Astrocyte (in vitro differentiated cells and primary cell): ENCODE data around the gene PTPRC. TPM values are rescaled to one million over a fixed set of nuclear protein-coding genes. Genes with fewer than 3 reads are reported as not detected.

Source experiments
- DNase-seq: peaks from one replicate; pipeline ENCODE4 v3.0.0-alpha.2; 2010; ENCODE audit warnings: low read depth
- FAIRE-seq: peaks from 2 replicates; lab custom pipeline; 2011; peaks lifted over from hg19 to GRCh38; lab: Jason Lieb, UNC
- H2AFZ ChIP-seq: 2 replicates; pipeline ENCODE4 v1.6.0; 2012; ENCODE audit warnings: low read depth, low read length, inconsistent platforms
- H3K27ac ChIP-seq: 2 replicates; pipeline ENCODE4 v1.5.1; 2011; ENCODE audit warnings: low read depth, low read length, inconsistent platforms
- H3K27me3 ChIP-seq: 2 replicates; pipeline ENCODE4 v1.6.0; 2011; ENCODE audit warnings: low read length, inconsistent platforms; ENCODE audit not compliant: insufficient read depth
- H3K36me3 ChIP-seq: 2 replicates; pipeline ENCODE4 v1.5.1; 2011; ENCODE audit warnings: low read length, inconsistent platforms; ENCODE audit not compliant: insufficient read depth
- H3K4me1 ChIP-seq: 2 replicates; pipeline ENCODE4 v1.5.1; 2011; ENCODE audit warnings: low read length, inconsistent platforms; ENCODE audit not compliant: insufficient read depth
- H3K4me2 ChIP-seq: 2 replicates; pipeline ENCODE4 v1.6.0; 2012; ENCODE audit warnings: low read length, inconsistent platforms
- H3K4me3 ChIP-seq: 2 replicates; pipeline ENCODE4 v1.5.1; 2011; ENCODE audit warnings: low read depth, mild to moderate bottlenecking, low read length, inconsistent platforms; ENCODE audit not compliant: insufficient read depth
- H3K79me2 ChIP-seq: 2 replicates; pipeline ENCODE4 v1.6.0; 2012; ENCODE audit warnings: mild to moderate bottlenecking, low read length, inconsistent platforms; ENCODE audit not compliant: insufficient read depth
- H3K9ac ChIP-seq: 2 replicates; pipeline ENCODE4 v1.6.0; 2012; ENCODE audit warnings: mild to moderate bottlenecking, low read length, inconsistent platforms
- H3K9me3 ChIP-seq: 2 replicates; pipeline ENCODE4 v1.5.1; 2012; ENCODE audit warnings: low read depth, mild to moderate bottlenecking, low read length, inconsistent platforms; ENCODE audit not compliant: insufficient read depth
- H4K20me1 ChIP-seq: 2 replicates; pipeline ENCODE4 v1.6.0; 2012; ENCODE audit warnings: low read length, inconsistent platforms; ENCODE audit not compliant: insufficient read depth
- H3K27ac Mint-ChIP-seq: one replicate; pipeline ENCODE4 v1.8.0; 2021; ENCODE audit warnings: mild to moderate bottlenecking, mixed read lengths; ENCODE audit not compliant: unreplicated experiment
- H3K27me3 Mint-ChIP-seq: one replicate; pipeline ENCODE4 v1.8.0; 2021; ENCODE audit warnings: low read depth, mixed read lengths; ENCODE audit not compliant: unreplicated experiment
- H3K36me3 Mint-ChIP-seq: one replicate; pipeline ENCODE4 v1.8.0; 2021; ENCODE audit warnings: low read depth, mixed read lengths; ENCODE audit not compliant: unreplicated experiment
- H3K4me1 Mint-ChIP-seq: one replicate; pipeline ENCODE4 v1.8.0; 2021; ENCODE audit warnings: low read depth, mixed read lengths; ENCODE audit not compliant: unreplicated experiment
- H3K4me3 Mint-ChIP-seq: one replicate; pipeline ENCODE4 v1.8.0; 2021; ENCODE audit warnings: mild to moderate bottlenecking, moderate library complexity, mixed read lengths; ENCODE audit not compliant: unreplicated experiment
- H3K9me3 Mint-ChIP-seq: one replicate; pipeline ENCODE4 v1.8.0; 2021; ENCODE audit warnings: mild to moderate bottlenecking, mixed read lengths; ENCODE audit not compliant: unreplicated experiment
- EZH2 ChIP-seq: IDR thresholded peaks from 2 replicates; pipeline ENCODE4 v1.6.1; 2012; ENCODE audit warnings: mild to moderate bottlenecking, low read length, inconsistent platforms; ENCODE audit not compliant: insufficient read depth
- total RNA-seq: library from RNA; stranded (reverse); gene quantifications from 2 replicates; pipeline ENCODE4 v1.2.1, GENCODE V29; 2021
- TF ChIP-seq, protein P1 (sequence below): IDR thresholded peaks from 2 replicates; pipeline ENCODE4 v1.5.1; 2011; ENCODE audit warnings: low read depth, mild to moderate bottlenecking, inconsistent platforms, low read length, moderate library complexity; ENCODE audit not compliant: insufficient read depth

Gene PTPRC
- total RNA-seq, 1 donor from 2014 or later, result 0.20 TPM

- peaks cover 16% of the 10 kb centered on the region for H3K4me1 Mint-ChIP-seq
- Histone ChIP-seq H3K27me3 (no peaks in the 10 kb centered on the region), H3K27ac (no peak overlapping the region), H4K20me1 (no peaks in the 10 kb centered on the region), H3K79me2 (no peaks in the 10 kb centered on the region), H3K4me1 (no peaks in the 10 kb centered on the region), H3K4me3 (no peak overlapping the region), H3K9me3 (no peaks in the 10 kb centered on the region), H3K9ac (no peak overlapping the region), H3K4me2 (no peak overlapping the region), H2AFZ (no peak overlapping the region), H3K36me3 (no peaks in the 10 kb centered on the region)
- no peak overlapping the region for H3K27ac Mint-ChIP-seq
- DNase-seq (no peak), FAIRE-seq (peak; percentile 58)
- H3K36me3 Mint-ChIP-seq, result no peaks in the 10 kb centered on the region
- H3K27me3 Mint-ChIP-seq, result peaks cover 3% of the 10 kb centered on the region
- H3K4me3 Mint-ChIP-seq, result no peak overlapping the region
- no peak for TF ChIP-seq EZH2
- TF ChIP-seq, protein P1, sequence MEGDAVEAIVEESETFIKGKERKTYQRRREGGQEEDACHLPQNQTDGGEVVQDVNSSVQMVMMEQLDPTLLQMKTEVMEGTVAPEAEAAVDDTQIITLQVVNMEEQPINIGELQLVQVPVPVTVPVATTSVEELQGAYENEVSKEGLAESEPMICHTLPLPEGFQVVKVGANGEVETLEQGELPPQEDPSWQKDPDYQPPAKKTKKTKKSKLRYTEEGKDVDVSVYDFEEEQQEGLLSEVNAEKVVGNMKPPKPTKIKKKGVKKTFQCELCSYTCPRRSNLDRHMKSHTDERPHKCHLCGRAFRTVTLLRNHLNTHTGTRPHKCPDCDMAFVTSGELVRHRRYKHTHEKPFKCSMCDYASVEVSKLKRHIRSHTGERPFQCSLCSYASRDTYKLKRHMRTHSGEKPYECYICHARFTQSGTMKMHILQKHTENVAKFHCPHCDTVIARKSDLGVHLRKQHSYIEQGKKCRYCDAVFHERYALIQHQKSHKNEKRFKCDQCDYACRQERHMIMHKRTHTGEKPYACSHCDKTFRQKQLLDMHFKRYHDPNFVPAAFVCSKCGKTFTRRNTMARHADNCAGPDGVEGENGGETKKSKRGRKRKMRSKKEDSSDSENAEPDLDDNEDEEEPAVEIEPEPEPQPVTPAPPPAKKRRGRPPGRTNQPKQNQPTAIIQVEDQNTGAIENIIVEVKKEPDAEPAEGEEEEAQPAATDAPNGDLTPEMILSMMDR, result no peak
- H3K9me3 Mint-ChIP-seq, result no peaks in the 10 kb centered on the region
These were observed 62.4 kb downstream of the PTPRC start for GRCh38 chr1:198701250-198701649.

DNA sequence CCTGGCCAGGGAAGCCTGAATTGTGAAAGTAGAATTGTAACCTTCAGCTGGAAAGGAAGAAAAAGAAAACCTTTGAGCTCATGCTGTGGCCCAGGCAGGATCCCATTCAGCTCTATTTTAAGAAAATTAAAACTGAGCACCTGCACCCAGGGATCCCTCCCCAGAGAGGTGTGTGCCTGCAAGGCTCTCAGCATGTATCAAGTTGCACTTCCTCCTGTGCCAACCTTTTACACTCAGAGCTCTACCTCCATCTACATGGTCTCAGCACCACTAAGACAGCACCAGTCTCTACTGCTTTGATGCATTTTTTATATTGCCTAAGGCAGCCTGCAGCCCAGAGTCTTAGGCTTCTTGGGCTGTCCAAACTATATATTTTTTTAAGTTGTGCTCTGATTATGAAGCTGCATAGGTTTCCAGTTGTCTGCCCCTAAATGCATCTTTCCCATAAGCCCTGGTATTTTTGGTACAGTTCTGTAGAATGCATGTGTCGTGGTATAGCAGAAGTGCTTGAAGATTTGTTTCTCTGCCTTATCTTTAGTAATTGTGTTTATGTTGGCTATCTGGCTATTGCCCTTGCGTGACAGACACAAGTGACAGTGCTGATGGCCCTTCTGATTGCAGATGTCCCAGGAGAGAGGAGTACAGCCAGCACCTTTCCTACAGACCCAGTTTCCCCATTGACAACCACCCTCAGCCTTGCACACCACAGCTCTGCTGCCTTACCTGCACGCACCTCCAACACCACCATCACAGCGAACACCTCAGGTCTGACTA, 63.1 kb downstream of the PTPRC start:
- no peak overlapping the region for H2AFZ ChIP-seq
- no peaks in the 10 kb centered on the region for H3K36me3 ChIP-seq
- H3K9me3 Mint-ChIP-seq, result no peaks in the 10 kb centered on the region
- H3K4me3 Mint-ChIP-seq, result no peak overlapping the region
- H3K9ac ChIP-seq, result no peak overlapping the region
- no peak for DNase-seq
- no peak overlapping the region for H3K27ac Mint-ChIP-seq
- no peaks in the 10 kb centered on the region for H4K20me1 ChIP-seq
- no peaks in the 10 kb centered on the region for H3K79me2 ChIP-seq
- peaks cover 16% of the 10 kb centered on the region for H3K4me1 Mint-ChIP-seq
- no peaks in the 10 kb centered on the region for H3K27me3 ChIP-seq
- no peaks in the 10 kb centered on the region for H3K36me3 Mint-ChIP-seq
- TF ChIP-seq, protein P1, result no peak
- no peak for TF ChIP-seq EZH2
- no peaks in the 10 kb centered on the region for H3K4me1 ChIP-seq
- FAIRE-seq, result no peak
- H3K4me3 ChIP-seq, result no peak overlapping the region
- H3K27me3 Mint-ChIP-seq, result peaks cover 3% of the 10 kb centered on the region
- no peak overlapping the region for H3K27ac ChIP-seq
- no peaks in the 10 kb centered on the region for H3K9me3 ChIP-seq
- H3K4me2 ChIP-seq, result no peak overlapping the region
